HepG2 (cell line): ENCODE results near the gene FIBP. TPM values are rescaled to one million over a fixed set of nuclear protein-coding genes. Genes with fewer than 3 reads are reported as not detected.

Experiments used
- E2F5 ChIP-seq: sonication (generic); formaldehyde crosslinking; conservative IDR thresholded peaks from 2 replicates; pipeline ENCODE4 v1.4.0; 2020; ENCODE audit warnings: missing genetic modification reagents
- ELF1 ChIP-seq: sonication (generic); formaldehyde crosslinking; IDR thresholded peaks from 2 replicates; pipeline ENCODE4 v1.4.0; 2020; ENCODE audit warnings: missing genetic modification reagents
- FOXK2 ChIP-seq: fragments of 450-650 bp; IDR thresholded peaks from 2 replicates; pipeline ENCODE4 v1.6.1; 2016
- HDAC2 ChIP-seq: sonication (generic); formaldehyde crosslinking; IDR thresholded peaks from 2 replicates; pipeline ENCODE4 v1.4.0; 2020; ENCODE audit warnings: missing genetic modification reagents
- HMG20A ChIP-seq: IDR thresholded peaks from 2 replicates; pipeline ENCODE4 v1.6.1; 2016; ENCODE audit warnings: borderline replicate concordance
- HNRNPL ChIP-seq: fragments of 200-400 bp; formaldehyde crosslinking; IDR thresholded peaks from 2 replicates; pipeline ENCODE4 v1.6.1; 2017; ENCODE audit warnings: mild to moderate bottlenecking, low read depth, low read length
- KLF13 ChIP-seq: sonication (generic); formaldehyde crosslinking; IDR thresholded peaks from 2 replicates; pipeline ENCODE4 v1.4.0; 2020; ENCODE audit warnings: mild to moderate bottlenecking, missing genetic modification reagents
- MIXL1 ChIP-seq: IDR thresholded peaks from 2 replicates; pipeline ENCODE4 v1.6.1; 2016
- MXI1 ChIP-seq: IDR thresholded peaks from 3 replicates; pipeline ENCODE4 v1.6.1; 2012; ENCODE audit warnings: low read depth, low read length, inconsistent platforms, borderline replicate concordance
- NR0B2 ChIP-seq: sonication (generic); formaldehyde crosslinking; IDR thresholded peaks from 2 replicates; pipeline ENCODE4 v1.4.0; 2020; ENCODE audit warnings: mild to moderate bottlenecking, missing genetic modification reagents
- NR2F1 ChIP-seq, 2 experiments: fragments of 450-650 bp in 1 of 2; formaldehyde crosslinking in 1 of 2; IDR thresholded peaks; 2 replicates each; pipeline versions ENCODE4 v1.5.0 to v1.6.1; 2016 to 2020; ENCODE audit warnings: mild to moderate bottlenecking in 1 of 2, missing compliant biosample characterization in 1 of 2, missing genetic modification reagents in 1 of 2, moderate library complexity in 1 of 2
- PAF1 ChIP-seq: IDR thresholded peaks from 2 replicates; pipeline ENCODE4 v1.6.1; 2016; ENCODE audit warnings: missing genetic modification reagents, missing compliant biosample characterization
- SP4 ChIP-seq: sonication (generic); formaldehyde crosslinking; IDR thresholded peaks from 2 replicates; pipeline ENCODE4 v1.8.1; 2023; ENCODE audit warnings: mild to moderate bottlenecking, missing genetic modification reagents
- THAP11 ChIP-seq: IDR thresholded peaks from 2 replicates; pipeline ENCODE4 v1.6.1; 2016; ENCODE audit warnings: missing biosample characterization, missing genetic modification reagents
- THYN1 ChIP-seq: sonication (generic); formaldehyde crosslinking; IDR thresholded peaks from 2 replicates; pipeline ENCODE4 v1.8.1; 2023; ENCODE audit warnings: low read depth, mild to moderate bottlenecking, moderate library complexity, missing genetic modification reagents, borderline replicate concordance
- ZBTB34 ChIP-seq: sonication (generic); formaldehyde crosslinking; IDR thresholded peaks from 2 replicates; pipeline ENCODE4 v1.8.0; 2022; ENCODE audit warnings: mild to moderate bottlenecking, missing genetic modification reagents
- ZHX1 ChIP-seq: sonication (generic); formaldehyde crosslinking; IDR thresholded peaks from 2 replicates; pipeline ENCODE4 v1.8.1; 2022; ENCODE audit warnings: low read depth, mild to moderate bottlenecking, missing genetic modification reagents
- ZMYM2 ChIP-seq: sonication (generic); formaldehyde crosslinking; IDR thresholded peaks from 2 replicates; pipeline ENCODE4 v1.8.0; 2022; ENCODE audit warnings: mild to moderate bottlenecking, missing genetic modification reagents
- ZMYM4 ChIP-seq: sonication (generic); formaldehyde crosslinking; IDR thresholded peaks from 2 replicates; pipeline ENCODE4 v1.8.1; 2023; ENCODE audit warnings: mild to moderate bottlenecking, missing genetic modification reagents
- ZNF274 ChIP-seq: sonication (generic); formaldehyde crosslinking; IDR thresholded peaks from 2 replicates; pipeline ENCODE4 v1.5.1; 2020; ENCODE audit warnings: mild to moderate bottlenecking, missing genetic modification reagents
- ZNF282 ChIP-seq: fragments of 450-650 bp; IDR thresholded peaks from 2 replicates; pipeline ENCODE4 v1.6.1; 2018; ENCODE audit not compliant: partially characterized antibody
- ZNF580 ChIP-seq: IDR thresholded peaks from 2 replicates; pipeline ENCODE4 v1.6.1; 2016; ENCODE audit warnings: low read depth, borderline replicate concordance
- polyA plus RNA-seq, 8 experiments: library from polyadenylated mRNA; depleted of rRNA in 3 of 8; stranded (reverse) in 7 of 8; unstranded in 1 of 8; fragments of >200 nt; fragmentation: Illumina TruSeq in 4 of 8; extraction: Trizol in 4 of 8; gene quantifications; 2 replicates each; pipeline versions ENCODE4 v1.2.1 to v1.2.3, GENCODE V29; 2011 to 2016; ENCODE audit warnings: low read depth in 4 of 8, missing spikeins in 1 of 8, mixed read lengths in 1 of 8; ENCODE audit not compliant: insufficient read depth in 1 of 8
- total RNA-seq, 5 experiments: library from RNA; depleted of rRNA; stranded (reverse); fragments of >200 nt; fragmentation: Illumina TruSeq; extraction: Trizol; gene quantifications; 2 replicates each; pipeline ENCODE4 v1.2.3, GENCODE V29; 2016; ENCODE audit warnings: low read depth in 1 of 5

The FIBP gene
- total and polyA plus RNA-seq, 2 of the 13 experiments (the other 11 are each of a cell fraction or from before 2014, with no cell fraction given) = 42.9 to 62.1 TPM

GRCh38 chr11:65873318-65874156, 14.7 kb downstream of the FIBP start (continued):
- TF ChIP-seq ZBTB34 (CRISPR knock-in tag) = no peak
- no peak for TF ChIP-seq ZNF282
- 0 out of 2 replicates have a peak, but pooled peaks have one; percentile 9 for TF ChIP-seq MIXL1 (CRISPR knock-in tag)
- TF ChIP-seq SP4 (CRISPR knock-in tag) = peak; percentile 99
- peak; percentile 43; the same call in 1 of the 2 replicates for TF ChIP-seq E2F5 (CRISPR knock-in tag)
- no peak for TF ChIP-seq FOXK2
- no peak for TF ChIP-seq HMG20A (CRISPR knock-in tag)
- TF ChIP-seq HNRNPL = peak; percentile 63; the same call in 1 of the 2 replicates
- TF ChIP-seq NR0B2 = 0 out of 2 replicates have a peak, but pooled peaks have one; percentile 40
- TF ChIP-seq ZHX1 (CRISPR knock-in tag) = no peak
- TF ChIP-seq ZMYM4 (CRISPR knock-in tag) = peak; percentile 63; the same call in 1 of the 2 replicates
- TF ChIP-seq THYN1 (CRISPR knock-in tag) = no peak
- peak; percentile 66; the same call in 1 of the 2 replicates for TF ChIP-seq HDAC2 (CRISPR knock-in tag)
- TF ChIP-seq ZNF580 = peak; percentile 64; the same call in 1 of the 2 replicates
- TF ChIP-seq NR2F1 (CRISPR knock-in tag; IDR thresholded peaks at IDR 0.05) = peak in 1 of 2 experiments; percentile 28; a peak in 1 of 4 replicates
- no peak for TF ChIP-seq KLF13
- TF ChIP-seq ELF1 (CRISPR knock-in tag) = peak; percentile 80
- TF ChIP-seq MXI1 = peak; percentile 78; the same call in 1 of the 3 replicates
- TF ChIP-seq THAP11 (CRISPR knock-in tag) = peak; percentile 64
- TF ChIP-seq ZMYM2 (CRISPR knock-in tag) = peak; percentile 95
- TF ChIP-seq PAF1 (CRISPR knock-in tag) = no peak
- TF ChIP-seq ZNF274 (CRISPR knock-in tag) = 0 out of 2 replicates have a peak, but pooled peaks have one; percentile 56
